ENCODE measurements around the gene SAFB.

DNA sequence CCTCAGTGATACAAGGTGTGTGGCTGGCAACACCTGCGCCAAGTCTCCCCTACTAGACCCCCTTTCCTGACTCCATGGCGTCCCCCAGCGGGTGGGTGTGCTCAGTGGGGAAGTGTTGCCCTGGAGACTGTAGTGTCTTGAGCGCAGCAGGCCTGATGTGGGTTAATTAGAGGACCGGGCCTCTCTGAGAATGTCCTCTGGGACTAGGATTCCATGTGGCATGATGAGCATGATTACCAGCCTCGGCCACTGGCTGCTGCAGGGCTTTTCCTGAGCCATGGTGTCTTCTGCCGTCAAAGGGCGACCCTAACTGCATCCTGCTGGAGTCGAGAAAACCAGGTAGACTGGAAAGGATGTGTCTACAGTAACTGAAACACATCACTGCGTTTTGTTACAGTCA lies 29.4 kb downstream of the SAFB start:
- TF ChIP-seq, protein P1, sequence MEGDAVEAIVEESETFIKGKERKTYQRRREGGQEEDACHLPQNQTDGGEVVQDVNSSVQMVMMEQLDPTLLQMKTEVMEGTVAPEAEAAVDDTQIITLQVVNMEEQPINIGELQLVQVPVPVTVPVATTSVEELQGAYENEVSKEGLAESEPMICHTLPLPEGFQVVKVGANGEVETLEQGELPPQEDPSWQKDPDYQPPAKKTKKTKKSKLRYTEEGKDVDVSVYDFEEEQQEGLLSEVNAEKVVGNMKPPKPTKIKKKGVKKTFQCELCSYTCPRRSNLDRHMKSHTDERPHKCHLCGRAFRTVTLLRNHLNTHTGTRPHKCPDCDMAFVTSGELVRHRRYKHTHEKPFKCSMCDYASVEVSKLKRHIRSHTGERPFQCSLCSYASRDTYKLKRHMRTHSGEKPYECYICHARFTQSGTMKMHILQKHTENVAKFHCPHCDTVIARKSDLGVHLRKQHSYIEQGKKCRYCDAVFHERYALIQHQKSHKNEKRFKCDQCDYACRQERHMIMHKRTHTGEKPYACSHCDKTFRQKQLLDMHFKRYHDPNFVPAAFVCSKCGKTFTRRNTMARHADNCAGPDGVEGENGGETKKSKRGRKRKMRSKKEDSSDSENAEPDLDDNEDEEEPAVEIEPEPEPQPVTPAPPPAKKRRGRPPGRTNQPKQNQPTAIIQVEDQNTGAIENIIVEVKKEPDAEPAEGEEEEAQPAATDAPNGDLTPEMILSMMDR (conservative IDR thresholded peaks at IDR 0.05; ENCODE audit: low read depth, low read length), result no peak
- no peak for TF ChIP-seq EZH2 (IDR thresholded peaks at IDR 0.05; ENCODE audit: borderline replicate concordance, low read depth, low read length, poor library complexity, severe bottlenecking)

All from A673 (cell line).